MM.1S (cell line): ENCODE results near the gene IRAK3.

Source experiments
- DNase-seq: peaks from one replicate; pipeline ENCODE4 v3.0.0-alpha.2; 2015
- H2AFZ ChIP-seq: fragments of 300-600 bp; sonication (generic); 2 replicates; pipeline ENCODE4 v1.6.0; 2016; ENCODE audit warnings: antibody characterized with exemption, low read length
- H3F3A ChIP-seq: fragments of 300-600 bp; sonication (generic); 2 replicates; pipeline ENCODE4 v1.6.1; 2016; ENCODE audit warnings: mild to moderate bottlenecking, antibody characterized with exemption, low read length, moderate library complexity, mixed read lengths; ENCODE audit not compliant: insufficient read depth
- H3K27ac ChIP-seq: fragments of 300-600 bp; sonication (generic); 2 replicates; pipeline ENCODE4 v1.5.1; 2016; ENCODE audit warnings: mild to moderate bottlenecking, low read length
- H3K27me3 ChIP-seq: fragments of 300-600 bp; sonication (generic); replicated peaks from 2 replicates; pipeline ENCODE4 v1.6.0; 2016; ENCODE audit warnings: low read length; ENCODE audit not compliant: insufficient read depth
- H3K36me3 ChIP-seq: fragments of 300-600 bp; sonication (generic); replicated peaks from 2 replicates; pipeline ENCODE4 v1.6.1; 2016; ENCODE audit warnings: mild to moderate bottlenecking, low read length, mixed read lengths; ENCODE audit not compliant: insufficient read depth
- H3K4me1 ChIP-seq: fragments of 300-600 bp; sonication (generic); 2 replicates; pipeline ENCODE4 v1.6.1; 2016; ENCODE audit warnings: low read length, mixed read lengths
- H3K4me2 ChIP-seq: fragments of 300-600 bp; sonication (generic); 2 replicates; pipeline ENCODE4 v1.6.0; 2016; ENCODE audit warnings: low read depth, low read length
- H3K4me3 ChIP-seq: fragments of 300-600 bp; sonication (generic); 2 replicates; pipeline ENCODE4 v1.5.1; 2016; ENCODE audit warnings: low read length, mixed read lengths
- H3K79me2 ChIP-seq: fragments of 300-600 bp; sonication (generic); 2 replicates; pipeline ENCODE4 v1.6.1; 2016; ENCODE audit warnings: mixed run types, low read length, mixed read lengths
- H3K9ac ChIP-seq: fragments of 300-600 bp; sonication (generic); 2 replicates; pipeline ENCODE4 v1.6.1; 2016; ENCODE audit warnings: low read length, mixed read lengths
- H3K9me2 ChIP-seq: fragments of 300-600 bp; sonication (generic); replicated peaks from 2 replicates; pipeline ENCODE4 v1.6.1; 2016; ENCODE audit warnings: mild to moderate bottlenecking, low read length, mixed read lengths; ENCODE audit not compliant: insufficient read depth
- H3K9me3 ChIP-seq: fragments of 300-600 bp; sonication (generic); replicated peaks from 2 replicates; pipeline ENCODE4 v1.6.1; 2016; ENCODE audit warnings: mild to moderate bottlenecking, low read length, mixed read lengths; ENCODE audit not compliant: insufficient read depth
- H4K20me1 ChIP-seq: fragments of 300-600 bp; sonication (generic); 2 replicates; pipeline ENCODE4 v1.6.1; 2016; ENCODE audit warnings: mild to moderate bottlenecking, low read length, moderate library complexity, mixed read lengths; ENCODE audit not compliant: insufficient read depth
- EZH2 ChIP-seq: fragments of 300-600 bp; sonication (generic); optimal IDR thresholded peaks from 2 replicates; pipeline ENCODE3; 2017; ENCODE audit warnings: low read depth, mild to moderate bottlenecking, antibody characterized with exemption, low read length, mixed read lengths
- EZH2phosphoT487 ChIP-seq: fragments of 300-600 bp; sonication (generic); IDR thresholded peaks from 2 replicates; pipeline ENCODE4 v1.6.1; 2018; ENCODE audit warnings: antibody characterized with exemption, low read length
- TF ChIP-seq, protein P1 (sequence below): fragments of 300-600 bp; sonication (generic); IDR thresholded peaks from 2 replicates; pipeline ENCODE4 v1.5.1; 2016; ENCODE audit warnings: antibody characterized with exemption, low read length, mixed read lengths

Gene IRAK3

DNA sequence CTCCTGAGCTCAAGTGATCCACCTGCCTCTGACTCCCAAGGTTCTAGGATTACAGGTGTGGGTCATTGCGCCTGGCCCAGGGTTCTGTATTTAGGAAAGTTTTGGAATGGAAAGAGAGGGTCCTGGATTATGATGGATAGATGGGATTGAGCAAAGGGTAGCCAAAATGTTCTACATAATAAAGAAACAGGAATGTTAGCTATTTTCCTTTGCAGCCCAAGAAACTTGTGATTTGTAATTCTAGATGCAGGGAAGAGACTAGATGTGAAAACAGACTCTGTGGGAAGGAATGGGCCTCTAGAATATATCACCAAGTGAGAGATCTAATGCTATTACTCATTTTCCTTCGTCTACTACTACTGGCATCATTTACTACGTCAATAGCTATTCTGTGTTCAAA is 83.6 kb downstream of the IRAK3 start:
- DNase-seq = no peak
- H3F3A ChIP-seq = no peaks in the 10 kb centered on the region
- no peak overlapping the region for H3K27ac ChIP-seq
- H4K20me1 ChIP-seq = no peaks in the 10 kb centered on the region
- no peaks in the 10 kb centered on the region for H3K9me2 ChIP-seq
- H3K79me2 ChIP-seq = no peaks in the 10 kb centered on the region
- no peaks in the 10 kb centered on the region for H3K27me3 ChIP-seq
- H3K36me3 ChIP-seq = no peaks in the 10 kb centered on the region
- 0 out of 2 replicates have a peak, but pooled peaks cover 4% of the 10 kb centered on the region for H3K4me1 ChIP-seq
- no peaks in the 10 kb centered on the region for H3K9me3 ChIP-seq
- H3K4me2 ChIP-seq = no peak overlapping the region
- H2AFZ ChIP-seq = no peak overlapping the region
- no peak overlapping the region for H3K4me3 ChIP-seq
- TF ChIP-seq, protein P1, sequence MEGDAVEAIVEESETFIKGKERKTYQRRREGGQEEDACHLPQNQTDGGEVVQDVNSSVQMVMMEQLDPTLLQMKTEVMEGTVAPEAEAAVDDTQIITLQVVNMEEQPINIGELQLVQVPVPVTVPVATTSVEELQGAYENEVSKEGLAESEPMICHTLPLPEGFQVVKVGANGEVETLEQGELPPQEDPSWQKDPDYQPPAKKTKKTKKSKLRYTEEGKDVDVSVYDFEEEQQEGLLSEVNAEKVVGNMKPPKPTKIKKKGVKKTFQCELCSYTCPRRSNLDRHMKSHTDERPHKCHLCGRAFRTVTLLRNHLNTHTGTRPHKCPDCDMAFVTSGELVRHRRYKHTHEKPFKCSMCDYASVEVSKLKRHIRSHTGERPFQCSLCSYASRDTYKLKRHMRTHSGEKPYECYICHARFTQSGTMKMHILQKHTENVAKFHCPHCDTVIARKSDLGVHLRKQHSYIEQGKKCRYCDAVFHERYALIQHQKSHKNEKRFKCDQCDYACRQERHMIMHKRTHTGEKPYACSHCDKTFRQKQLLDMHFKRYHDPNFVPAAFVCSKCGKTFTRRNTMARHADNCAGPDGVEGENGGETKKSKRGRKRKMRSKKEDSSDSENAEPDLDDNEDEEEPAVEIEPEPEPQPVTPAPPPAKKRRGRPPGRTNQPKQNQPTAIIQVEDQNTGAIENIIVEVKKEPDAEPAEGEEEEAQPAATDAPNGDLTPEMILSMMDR = no peak
- TF ChIP-seq EZH2 = no peak
- no peak for TF ChIP-seq EZH2phosphoT487
- no peak overlapping the region for H3K9ac ChIP-seq

- Histone ChIP-seq H3K9me3 (no peaks in the 10 kb centered on the region), H4K20me1 (no peaks in the 10 kb centered on the region), H3K4me1 (0 out of 2 replicates have a peak, but pooled peaks cover 4% of the 10 kb centered on the region), H3K4me3 (no peak overlapping the region), H3K79me2 (no peaks in the 10 kb centered on the region), H3K4me2 (no peak overlapping the region), H3K9ac (no peak overlapping the region), H3K27me3 (no peaks in the 10 kb centered on the region), H3K36me3 (no peaks in the 10 kb centered on the region), H3K27ac (no peak overlapping the region), H3K9me2 (no peaks in the 10 kb centered on the region), H2AFZ (no peak overlapping the region), H3F3A (no peaks in the 10 kb centered on the region)
- TF ChIP-seq EZH2 = no peak
- TF ChIP-seq, protein P1 = no peak
- no peak for TF ChIP-seq EZH2phosphoT487
- DNase-seq = no peak
These were observed 84.1 kb downstream of the IRAK3 start for GRCh38 chr12:66273147-66273546.

GRCh38 chr12:66275040-66275439 is 86.0 kb downstream of the IRAK3 start:
- H3K9me3 ChIP-seq = no peaks in the 10 kb centered on the region
- H3K4me3 ChIP-seq = no peak overlapping the region
- H3K27me3 ChIP-seq = no peaks in the 10 kb centered on the region

More at GRCh38 chr12:66275040-66275439, 86.0 kb downstream of the IRAK3 start:
- H4K20me1 ChIP-seq = no peaks in the 10 kb centered on the region
- H3K27ac ChIP-seq = no peak overlapping the region
- H3K4me1 ChIP-seq = no peaks in the 10 kb centered on the region
- no peaks in the 10 kb centered on the region for H3K36me3 ChIP-seq
- no peak overlapping the region for H3K9ac ChIP-seq
- no peaks in the 10 kb centered on the region for H3K9me2 ChIP-seq
- no peaks in the 10 kb centered on the region for H3K79me2 ChIP-seq
- H2AFZ ChIP-seq = no peak overlapping the region
- no peaks in the 10 kb centered on the region for H3F3A ChIP-seq
- DNase-seq = no peak
- H3K4me2 ChIP-seq = no peak overlapping the region
- TF ChIP-seq EZH2phosphoT487 (no peak), EZH2 (no peak)
- TF ChIP-seq, protein P1 = no peak
